Left lung (tissue), 14 donors: ENCODE data around the gene PSEN1. TPM values are rescaled to one million over a fixed set of nuclear protein-coding genes. Genes with fewer than 3 reads are reported as not detected.

Source experiments
- ATAC-seq: fragments of 200-7000 bp; cut with Tn5 transposase; one replicate; pipeline ENCODE4 v1.9.1; 2020; ENCODE audit warnings: moderate library complexity
- DNase-seq, 4 donors: peaks; one replicate each; pipeline ENCODE4 v3.0.0-alpha.2; 2013 to 2020
- H3K27ac ChIP-seq, 2 donors: fragments of 200-600 bp; sonication (generic) in 1 of 2; one replicate each; pipeline versions ENCODE4 v1.5.0 to v1.8.0; 2020 to 2021
- H3K27me3 ChIP-seq, 2 donors: fragments of 200-600 bp; sonication (generic) in 1 of 2; one replicate each; pipeline versions ENCODE4 v1.5.0 to v1.8.0; 2020 to 2021
- H3K36me3 ChIP-seq, 2 donors: fragments of 200-600 bp; sonication (generic) in 1 of 2; one replicate each; pipeline versions ENCODE4 v1.5.0 to v1.8.0; 2020 to 2021
- H3K4me1 ChIP-seq, 2 donors: fragments of 200-600 bp; one replicate each; pipeline ENCODE4 v1.8.0; 2021
- H3K4me3 ChIP-seq, 2 donors: fragments of 200-600 bp; sonication (generic) in 1 of 2; one replicate each; pipeline versions ENCODE4 v1.5.0 to v1.8.0; 2020 to 2021; ENCODE audit warnings: mild to moderate bottlenecking in 1 of 2
- H3K9me3 ChIP-seq, 2 donors: fragments of 200-600 bp; sonication (generic) in 1 of 2; one replicate each; pipeline versions ENCODE4 v1.5.0 to v1.8.0; 2020 to 2021
- intact Hi-C, 2 donors: fragments of 100-400 bp; cut with DNase I; formaldehyde crosslinking; loops; one replicate each; pipeline versions ENCODE4 v1.11.2 to v1.14.2; 2022
- long read RNA-seq, 12 donors: library from polyadenylated mRNA in 2 of 12; unstranded in 2 of 12; transcript quantifications; one replicate each; pipeline ENCODE4 v2.0.0 and lab custom pipeline, GENCODE V29; 2019 to 2026
- polyA plus RNA-seq, 6 donors: library from polyadenylated mRNA; unstranded; fragments of 120-200 nt; gene quantifications; one replicate each; pipeline ENCODE4 v1.2.1, GENCODE V29; 2013; ENCODE audit not compliant: insufficient read length in 6 of 6
- total RNA-seq, 2 donors: library from RNA; stranded (reverse); fragmentation: NEBNext Ultra II Directional; extraction: Animal tissue kit (Norgen Biotek cat#: 25700); gene quantifications; one replicate each; pipeline ENCODE4 v1.2.1, GENCODE V29; 2021
- TF ChIP-seq, protein P1 (sequence below), 2 donors: fragments of 200-600 bp; sonication (generic) in 1 of 2; IDR thresholded peaks; one replicate each; pipeline versions ENCODE4 v1.5.0 to v1.8.0; 2021; ENCODE audit warnings: antibody characterized with exemption in 2 of 2
- donor health status: DM: no; HTN: yes; CAD: no.
- donor health status: DM: no; HTN: no; CAD: no.

PSEN1 gene
- total RNA-seq (10 to 100 TPM; 67.5 to 67.8 TPM), polyA plus RNA-seq (10 to 100 TPM; 50.1 to 56.6 (median 53.5) TPM)
- long read RNA-seq, donor 1, full-length matches to known transcripts: 8 of 8 reads
- long read RNA-seq, donor 1, partial matches to known transcripts: 0 of 8 reads
- long read RNA-seq, donor 1, other reads (novel, unspliced or antisense): 0 of 8 reads
- long read RNA-seq, donor 2, full-length matches to known transcripts: 7 of 7 reads
- long read RNA-seq, donor 2, partial matches to known transcripts: 0 of 7 reads
- long read RNA-seq, donor 2, other reads (novel, unspliced or antisense): 0 of 7 reads
- long read RNA-seq, donor 3, full-length matches to known transcripts: 8 of 8 reads
- long read RNA-seq, donor 3, partial matches to known transcripts: 0 of 8 reads
- long read RNA-seq, donor 3, other reads (novel, unspliced or antisense): 0 of 8 reads
- long read RNA-seq, donor 4, full-length matches to known transcripts: 5 of 14 reads
- long read RNA-seq, donor 4, partial matches to known transcripts: 1 of 14 reads
- long read RNA-seq, donor 4, other reads (novel, unspliced or antisense): 8 of 14 reads
- long read RNA-seq, donor 5, full-length matches to known transcripts: 8 of 8 reads
- long read RNA-seq, donor 5, partial matches to known transcripts: 0 of 8 reads
- long read RNA-seq, donor 5, other reads (novel, unspliced or antisense): 0 of 8 reads
- long read RNA-seq, donor 6, full-length matches to known transcripts: 8 of 8 reads
- long read RNA-seq, donor 6, partial matches to known transcripts: 0 of 8 reads
- long read RNA-seq, donor 6, other reads (novel, unspliced or antisense): 0 of 8 reads
- long read RNA-seq, donor 7, partial matches to known transcripts: 0 of 4 reads
- long read RNA-seq, donor 7, other reads (novel, unspliced or antisense): 0 of 4 reads
- long read RNA-seq, donor 8, full-length matches to known transcripts: 15 of 15 reads
- long read RNA-seq, donor 8, partial matches to known transcripts: 0 of 15 reads
- long read RNA-seq, donor 8, other reads (novel, unspliced or antisense): 0 of 15 reads
- long read RNA-seq, donor 9: 0 reads
- long read RNA-seq, donor 10, full-length matches to known transcripts: 3 of 9 reads
- long read RNA-seq, donor 10, partial matches to known transcripts: 4 of 9 reads
- long read RNA-seq, donor 10, other reads (novel, unspliced or antisense): 2 of 9 reads
- long read RNA-seq, donor 11: 0 reads
- long read RNA-seq, donor 12, full-length matches to known transcripts: 8 of 8 reads
- long read RNA-seq, donor 12, partial matches to known transcripts: 0 of 8 reads
- long read RNA-seq, donor 12, other reads (novel, unspliced or antisense): 0 of 8 reads

DNA sequence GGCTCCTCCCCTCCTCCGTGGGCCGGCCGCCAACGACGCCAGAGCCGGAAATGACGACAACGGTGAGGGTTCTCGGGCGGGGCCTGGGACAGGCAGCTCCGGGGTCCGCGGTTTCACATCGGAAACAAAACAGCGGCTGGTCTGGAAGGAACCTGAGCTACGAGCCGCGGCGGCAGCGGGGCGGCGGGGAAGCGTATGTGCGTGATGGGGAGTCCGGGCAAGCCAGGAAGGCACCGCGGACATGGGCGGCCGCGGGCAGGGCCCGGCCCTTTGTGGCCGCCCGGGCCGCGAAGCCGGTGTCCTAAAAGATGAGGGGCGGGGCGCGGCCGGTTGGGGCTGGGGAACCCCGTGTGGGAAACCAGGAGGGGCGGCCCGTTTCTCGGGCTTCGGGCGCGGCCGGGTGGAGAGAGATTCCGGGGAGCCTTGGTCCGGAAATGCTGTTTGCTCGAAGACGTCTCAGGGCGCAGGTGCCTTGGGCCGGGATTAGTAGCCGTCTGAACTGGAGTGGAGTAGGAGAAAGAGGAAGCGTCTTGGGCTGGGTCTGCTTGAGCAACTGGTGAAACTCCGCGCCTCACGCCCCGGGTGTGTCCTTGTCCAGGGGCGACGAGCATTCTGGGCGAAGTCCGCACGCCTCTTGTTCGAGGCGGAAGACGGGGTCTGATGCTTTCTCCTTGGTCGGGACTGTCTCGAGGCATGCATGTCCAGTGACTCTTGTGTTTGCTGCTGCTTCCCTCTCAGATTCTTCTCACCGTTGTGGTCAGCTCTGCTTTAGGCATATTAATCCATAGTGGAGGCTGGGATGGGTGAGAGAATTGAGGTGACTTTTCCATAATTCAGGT, at the start of gene PSEN1:
PSEN1 (plus strand) TSS at position 121 of the 839 bp plus-strand sequence. CDS start 11,513 bp downstream, outside the sequence.
- peak; percentile 97 for ATAC-seq
- intact Hi-C loops: no loop called here
- Histone ChIP-seq H3K4me3 (peak within 1 kb of the TSS; percentile 69 to 79), H3K36me3 (no peaks in the 10 kb centered on the region), H3K27ac (peak within 1 kb of the TSS; percentile 95 to 99), H3K4me1 (peaks cover 7 to 44% of the 10 kb centered on the region in 2 donors), H3K9me3 (peaks cover 0 to 14% of the 10 kb centered on the region in 2 donors), H3K27me3 (no peaks in the 10 kb centered on the region)
- DNase-seq: peak; percentile 93 to 99 (median 96)
- TF ChIP-seq, protein P1, sequence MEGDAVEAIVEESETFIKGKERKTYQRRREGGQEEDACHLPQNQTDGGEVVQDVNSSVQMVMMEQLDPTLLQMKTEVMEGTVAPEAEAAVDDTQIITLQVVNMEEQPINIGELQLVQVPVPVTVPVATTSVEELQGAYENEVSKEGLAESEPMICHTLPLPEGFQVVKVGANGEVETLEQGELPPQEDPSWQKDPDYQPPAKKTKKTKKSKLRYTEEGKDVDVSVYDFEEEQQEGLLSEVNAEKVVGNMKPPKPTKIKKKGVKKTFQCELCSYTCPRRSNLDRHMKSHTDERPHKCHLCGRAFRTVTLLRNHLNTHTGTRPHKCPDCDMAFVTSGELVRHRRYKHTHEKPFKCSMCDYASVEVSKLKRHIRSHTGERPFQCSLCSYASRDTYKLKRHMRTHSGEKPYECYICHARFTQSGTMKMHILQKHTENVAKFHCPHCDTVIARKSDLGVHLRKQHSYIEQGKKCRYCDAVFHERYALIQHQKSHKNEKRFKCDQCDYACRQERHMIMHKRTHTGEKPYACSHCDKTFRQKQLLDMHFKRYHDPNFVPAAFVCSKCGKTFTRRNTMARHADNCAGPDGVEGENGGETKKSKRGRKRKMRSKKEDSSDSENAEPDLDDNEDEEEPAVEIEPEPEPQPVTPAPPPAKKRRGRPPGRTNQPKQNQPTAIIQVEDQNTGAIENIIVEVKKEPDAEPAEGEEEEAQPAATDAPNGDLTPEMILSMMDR (IDR thresholded peaks at IDR 0.05): no peak

DNA sequence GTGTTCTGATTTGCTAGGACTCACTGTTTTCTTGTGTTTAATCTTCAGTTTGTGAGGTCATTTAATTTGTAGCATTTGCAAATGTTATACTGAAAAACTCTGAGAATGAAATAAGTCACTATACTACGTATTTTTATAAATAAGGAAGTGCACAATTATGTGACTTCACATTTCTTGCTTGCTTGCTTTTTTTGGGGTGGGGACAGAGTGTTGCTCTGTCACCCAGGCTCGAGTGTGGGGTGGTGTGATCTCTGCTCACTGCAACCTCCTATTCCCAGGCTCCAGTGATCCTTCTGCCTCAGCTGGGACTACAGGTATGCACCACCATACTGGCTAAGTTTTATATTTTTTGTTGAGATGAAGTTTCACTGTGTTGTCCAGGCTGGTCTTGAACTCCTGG, 45.3 kb upstream of the PSEN1 start:
- Histone ChIP-seq H3K27ac (no peak overlapping the region), H3K9me3 (no peaks in the 10 kb centered on the region), H3K27me3 (no peaks in the 10 kb centered on the region), H3K4me3 (no peak overlapping the region), H3K4me1 (peaks cover 0 to 5% of the 10 kb centered on the region in 2 donors), H3K36me3 (peaks cover 0 to 90% of the 10 kb centered on the region in 2 donors)
- TF ChIP-seq, protein P1 (IDR thresholded peaks at IDR 0.05): no peak
- DNase-seq: no peak
- intact Hi-C loops: no loop called here
- ATAC-seq: no peak

DNA sequence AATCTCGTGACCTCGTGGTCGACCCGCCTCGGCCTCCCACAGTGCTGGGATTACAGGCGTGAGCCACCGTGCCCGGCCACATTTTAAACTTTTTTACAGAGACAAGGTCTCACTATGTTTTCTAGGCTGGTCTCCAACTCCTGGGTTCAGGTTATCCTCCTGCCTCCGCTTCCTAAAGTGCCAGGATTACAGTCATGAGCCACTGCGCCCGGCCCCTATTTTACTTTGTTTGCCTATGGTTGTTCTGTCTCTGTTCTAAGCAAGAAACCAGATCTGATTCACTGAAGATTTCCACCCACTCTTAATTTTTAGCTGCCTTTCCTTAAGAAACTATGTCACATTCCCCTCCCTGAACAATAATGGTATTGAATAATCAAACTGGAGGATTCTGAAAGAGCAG, 38.9 kb upstream of the PSEN1 start:
- TF ChIP-seq, protein P1 (IDR thresholded peaks at IDR 0.05): no peak
- DNase-seq: no peak
- H3K4me3 ChIP-seq: no peak overlapping the region
- intact Hi-C loops: no loop called here
- no peak for ATAC-seq
- H3K27me3 ChIP-seq: no peaks in the 10 kb centered on the region
- no peak overlapping the region for H3K27ac ChIP-seq
- no peaks in the 10 kb centered on the region for H3K9me3 ChIP-seq
- peaks cover 4 to 89% of the 10 kb centered on the region in 2 donors for H3K36me3 ChIP-seq
- H3K4me1 ChIP-seq: no peaks in the 10 kb centered on the region

DNA sequence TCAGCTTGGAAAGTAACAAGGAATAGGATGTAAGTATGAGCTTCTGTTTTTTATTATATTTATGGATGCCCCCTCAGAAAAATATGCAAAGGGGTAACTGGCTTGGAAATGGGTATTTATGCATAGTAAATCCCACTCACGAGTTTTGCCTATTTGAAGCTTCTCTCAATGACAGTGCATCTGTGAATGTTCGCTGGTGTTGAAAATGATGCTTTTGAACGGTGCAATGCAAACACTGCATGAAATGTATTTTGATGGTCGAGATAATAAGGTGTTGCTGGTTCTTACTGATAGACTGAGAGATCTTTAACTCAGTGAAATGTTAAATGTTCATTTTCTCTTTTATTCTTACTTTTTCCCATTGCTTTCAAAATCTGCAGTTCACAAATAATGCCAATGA, 36.0 kb upstream of the PSEN1 start:
- DNase-seq (no peak), ATAC-seq (no peak)
- intact Hi-C loops: no loop called here
- TF ChIP-seq, protein P1 (IDR thresholded peaks at IDR 0.05): no peak
- Histone ChIP-seq H3K27ac (no peak overlapping the region), H3K9me3 (no peaks in the 10 kb centered on the region), H3K4me1 (no peaks in the 10 kb centered on the region), H3K4me3 (no peak overlapping the region), H3K27me3 (no peaks in the 10 kb centered on the region), H3K36me3 (peaks cover 4 to 92% of the 10 kb centered on the region in 2 donors)
